Thyroid gland (tissue), 4 donors: ENCODE measurements around the gene GPR132. TPM values are rescaled to one million over a fixed set of nuclear protein-coding genes. Genes with fewer than 3 reads are reported as not detected.

Experiments used
- DNase-seq, 2 donors: peaks; one replicate each; pipeline ENCODE4 v3.0.0-alpha.2; 2019
- H3K27ac ChIP-seq, 3 donors: fragments of 200-600 bp; sonication (generic); 1 replicate in 2 of 3; 2 replicates in 1 of 3; pipeline ENCODE4 v1.5.1; 2016 to 2019; ENCODE audit warnings: mild to moderate bottlenecking in 1 of 3, moderate library complexity in 1 of 3
- H3K27me3 ChIP-seq: fragments of 200-600 bp; sonication (generic); one replicate; pipeline ENCODE4 v1.5.1; 2019
- H3K36me3 ChIP-seq, 2 donors: fragments of 200-600 bp; sonication (generic); one replicate each; pipeline ENCODE4 v1.5.1; 2016 to 2019
- H3K4me1 ChIP-seq, 2 donors: fragments of 200-600 bp; sonication (generic); one replicate each; pipeline ENCODE4 v1.5.1; 2017 to 2019
- H3K4me3 ChIP-seq, 3 donors: fragments of 200-600 bp; sonication (generic); replicated peaks in 1 of 3; 1 replicate in 2 of 3; 2 replicates in 1 of 3; pipeline ENCODE4 v1.5.1; 2016; ENCODE audit warnings: mild to moderate bottlenecking in 1 of 3
- H3K9me3 ChIP-seq: fragments of 200-600 bp; sonication (generic); one replicate; pipeline ENCODE4 v1.5.1; 2017
- CTCF ChIP-seq, 6 experiments: fragments of 200-600 bp in 3 of 6; fragments of 450-650 bp in 3 of 6; sonication (generic) in 3 of 6; IDR thresholded peaks; one replicate each; pipeline ENCODE4 v1.5.1; 2016 to 2019; ENCODE audit warnings: antibody characterized with exemption in 6 of 6, mild to moderate bottlenecking in 2 of 6, inconsistent platforms in 1 of 6, moderate library complexity in 1 of 6
- POLR2A ChIP-seq, 2 donors: fragments of 450-650 bp; IDR thresholded peaks; one replicate each; pipeline ENCODE4 v1.6.1; 2017; ENCODE audit warnings: antibody characterized with exemption in 2 of 2, mild to moderate bottlenecking in 2 of 2, moderate library complexity in 1 of 2
- WGBS, 2 donors: methylation state at CpG; one replicate each; pipeline ENCODE4 v1.1.5; 2017; 5-methylcytosine and 5-hydroxymethylcytosine counted together
- intact Hi-C: fragments of 100-400 bp; cut with DNase I; formaldehyde crosslinking; loops from one replicate; pipeline ENCODE4 v1.15.1; 2023
- total RNA-seq, 4 donors: library from RNA; depleted of rRNA; stranded (reverse); fragments of >200 nt; gene quantifications; one replicate each; pipeline ENCODE4 v1.2.3, GENCODE V29; 2016

The GPR132 gene
- total RNA-seq, 4 donors from 2014 or later: 1.0 to 4.6 (median 2.1) TPM

GRCh38 chr14:105020815-105021655, 44.2 kb downstream of the GPR132 start, which contains the start of gene CDCA4:
Gene CDCA4 (minus strand): TSS chr14:105021083. CDS start chr14:105011929, 9,154 bp downstream.
- Histone ChIP-seq H3K9me3 (no peaks in the 10 kb centered on the region), H3K4me1 (peaks cover 18 to 19% of the 10 kb centered on the region in 2 donors), H3K27me3 (no peaks in the 10 kb centered on the region), H3K4me3 (peak within 1 kb of the TSS; percentile 56 to 96 (median 86)), H3K27ac (peak within 1 kb of the TSS in 2 of 3 donors; percentile 62 to 76), H3K36me3 (no peaks in the 10 kb centered on the region)
- 0% methylated on average over 2 to 18 of the region's 115 CpGs for WGBS, 2 donors
- intact Hi-C loops: no loop called here
- TF ChIP-seq POLR2A (IDR thresholded peaks at IDR 0.05) (peak; percentile 45 to 78), CTCF (IDR thresholded peaks at IDR 0.05) (peak in 2 of 6 experiments; percentile 3 to 16)
- DNase-seq: peak; percentile 97 to 98

DNA sequence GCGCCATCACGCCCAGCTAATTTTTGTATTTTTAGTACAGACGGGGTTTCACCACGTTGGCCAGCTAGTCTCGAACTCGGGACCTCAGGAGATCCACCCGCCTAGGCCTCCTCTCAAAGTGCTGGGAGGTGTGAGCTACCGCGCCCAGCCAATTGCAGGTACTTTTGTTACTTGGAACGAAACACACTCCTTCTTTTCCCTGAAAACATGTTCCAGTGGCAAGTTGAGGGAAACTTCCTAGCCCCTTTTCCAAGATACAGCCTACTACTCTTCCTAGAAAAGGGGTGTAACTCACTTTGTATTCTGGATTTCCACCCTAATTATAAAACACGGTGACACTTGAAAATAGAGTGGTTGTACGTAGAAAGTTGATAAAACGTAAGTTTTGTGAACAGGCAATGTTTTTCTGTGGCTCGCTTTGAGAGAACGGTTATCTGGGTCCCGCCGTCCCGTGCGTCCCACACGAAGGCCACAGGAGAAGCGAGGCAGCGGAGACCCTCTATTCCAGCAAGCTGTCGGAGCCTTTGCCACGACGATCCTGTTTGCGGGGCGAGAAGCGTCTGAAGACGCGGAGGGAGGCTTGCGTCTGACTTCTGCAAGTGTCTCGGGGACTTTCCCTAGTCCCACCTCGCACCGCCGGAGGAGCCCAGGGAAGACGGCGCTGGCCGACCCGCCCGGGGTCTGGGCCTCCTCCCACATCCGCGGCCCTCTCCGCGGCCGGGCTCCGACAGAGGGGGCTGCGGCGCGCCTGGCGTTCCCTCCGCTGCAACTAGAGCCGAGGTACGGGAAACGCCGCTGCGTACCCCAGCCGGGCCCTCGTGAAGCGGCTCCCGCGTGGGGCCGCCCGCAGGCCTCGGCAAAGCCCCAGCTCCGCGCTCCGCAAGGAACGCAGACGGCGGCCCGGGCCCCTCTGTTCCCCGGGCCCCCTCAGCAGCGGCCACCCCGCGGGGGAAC, 45.1 kb downstream of the GPR132 start:
- WGBS, 2 donors: 9 to 14% methylated on average over 26 to 34 of the region's 75 CpGs
- no peaks in the 10 kb centered on the region for H3K9me3 ChIP-seq
- DNase-seq: peak; percentile 35
- TF ChIP-seq POLR2A (IDR thresholded peaks at IDR 0.05): no peak
- no peak for TF ChIP-seq CTCF (IDR thresholded peaks at IDR 0.05)
- no peaks in the 10 kb centered on the region for H3K36me3 ChIP-seq
- H3K4me3 ChIP-seq: peak overlapping the region; percentile 44 to 96 (median 75)
- peak overlapping the region in 2 of 3 donors; percentile 4 to 50 for H3K27ac ChIP-seq
- intact Hi-C loops: no loop called here
- no peaks in the 10 kb centered on the region for H3K27me3 ChIP-seq
- H3K4me1 ChIP-seq: peaks cover 18 to 19% of the 10 kb centered on the region in 2 donors

DNA sequence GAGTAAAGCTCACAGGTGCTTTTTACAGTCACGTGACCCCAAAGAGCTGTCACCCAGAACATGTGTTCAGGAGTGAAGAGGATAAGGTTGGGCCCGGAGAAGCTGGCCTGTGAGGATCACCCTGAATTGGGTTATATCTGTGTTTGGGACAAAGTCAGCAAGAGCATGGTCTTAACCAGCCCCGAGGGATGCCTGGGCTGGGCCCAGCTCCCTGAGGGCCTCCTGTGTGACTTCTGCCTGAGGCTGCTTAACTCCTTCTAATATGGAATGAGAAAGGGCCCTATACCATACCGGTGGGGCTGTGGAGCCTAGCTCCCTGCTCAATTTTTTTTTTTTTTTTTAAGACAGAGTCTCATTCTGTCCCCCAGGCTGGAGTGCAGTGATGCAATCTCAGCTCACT, 46.8 kb downstream of the GPR132 start:
- no peaks in the 10 kb centered on the region for H3K9me3 ChIP-seq
- TF ChIP-seq CTCF (IDR thresholded peaks at IDR 0.05): no peak
- no peak for TF ChIP-seq POLR2A (IDR thresholded peaks at IDR 0.05)
- H3K4me1 ChIP-seq: peaks cover 26% of the 10 kb centered on the region in 2 donors
- DNase-seq: no peak
- 70 to 85% methylated on average over 4 of the region's 4 CpGs for WGBS, 2 donors
- H3K4me3 ChIP-seq: no peak overlapping the region
- intact Hi-C loops: no loop called here
- no peaks in the 10 kb centered on the region for H3K27me3 ChIP-seq
- H3K36me3 ChIP-seq: no peaks in the 10 kb centered on the region
- H3K27ac ChIP-seq: no peak overlapping the region

DNA sequence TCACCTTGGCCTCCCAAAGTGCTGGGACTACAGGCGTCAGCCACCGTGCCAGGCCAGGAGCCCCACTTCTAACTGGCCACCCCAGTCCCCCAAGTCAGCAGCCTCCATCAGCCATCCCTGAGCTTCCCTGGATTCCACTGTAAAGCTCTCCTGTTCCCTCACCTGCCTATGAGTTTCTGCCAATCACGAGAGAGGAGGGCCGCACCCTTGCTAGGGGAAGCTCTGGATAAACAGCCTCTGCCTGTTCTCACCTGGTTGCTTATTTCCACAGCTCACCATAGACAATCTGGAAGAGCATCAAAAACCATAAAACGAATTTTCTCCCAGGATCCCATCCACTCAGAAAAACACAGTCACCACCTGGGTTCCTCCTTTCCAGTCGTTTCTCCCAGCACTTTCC, 49.3 kb downstream of the GPR132 start:
- no peaks in the 10 kb centered on the region for H3K9me3 ChIP-seq
- intact Hi-C loops: no loop called here
- H3K27ac ChIP-seq: no peak overlapping the region
- no peak overlapping the region for H3K4me3 ChIP-seq
- DNase-seq: no peak
- H3K4me1 ChIP-seq: peaks cover 28 to 39% of the 10 kb centered on the region in 2 donors
- peaks cover 5% of the 10 kb centered on the region in 2 donors for H3K36me3 ChIP-seq
- 73 to 88% methylated on average over 6 of the region's 6 CpGs for WGBS, 2 donors
- TF ChIP-seq CTCF (IDR thresholded peaks at IDR 0.05) (no peak), POLR2A (IDR thresholded peaks at IDR 0.05) (no peak)
- H3K27me3 ChIP-seq: no peaks in the 10 kb centered on the region
